Eye (tissue), 1 donor: Measurements from ENCODE around the gene ZBTB20.

Source experiments
- DNase-seq: peaks from one replicate; pipeline ENCODE4 v3.0.0-alpha.2; 2015

Gene ZBTB20

GRCh38 chr3:114563720-114564119, 583.4 kb downstream of the ZBTB20 start:
- no peak for DNase-seq

GRCh38 chr3:114562557-114562956, 584.5 kb downstream of the ZBTB20 start:
- DNase-seq, result no peak

- DNase-seq, result no peak
Observed at GRCh38 chr3:114558271-114558670, 588.8 kb downstream of the ZBTB20 start.

- no peak for DNase-seq
Observed at GRCh38 chr3:114557791-114558190, 589.3 kb downstream of the ZBTB20 start.

GRCh38 chr3:114556657-114557213, 590.4 kb downstream of the ZBTB20 start:
- DNase-seq, result no peak

GRCh38 chr3:114554731-114555130, 592.4 kb downstream of the ZBTB20 start:
- no peak for DNase-seq

GRCh38 chr3:114553949-114554593, 593.0 kb downstream of the ZBTB20 start:
- DNase-seq, result no peak

GRCh38 chr3:114552527-114552812, 594.6 kb downstream of the ZBTB20 start:
- no peak for DNase-seq

- no peak for DNase-seq
Observed at GRCh38 chr3:114551770-114552526, 595.1 kb downstream of the ZBTB20 start.

- no peak for DNase-seq
Observed at GRCh38 chr3:114550165-114550564, 596.9 kb downstream of the ZBTB20 start.

GRCh38 chr3:114545193-114545592, 601.9 kb downstream of the ZBTB20 start:
- DNase-seq, result no peak

GRCh38 chr3:114542359-114542758, 604.7 kb downstream of the ZBTB20 start:
- no peak for DNase-seq

GRCh38 chr3:114539525-114539924, 607.6 kb downstream of the ZBTB20 start:
- no peak for DNase-seq

- DNase-seq, result no peak
Observed at GRCh38 chr3:114538211-114538610, 608.9 kb downstream of the ZBTB20 start.

GRCh38 chr3:114528517-114528916, 618.6 kb downstream of the ZBTB20 start:
- DNase-seq, result no peak

- no peak for DNase-seq
Observed at GRCh38 chr3:114527036-114527644, 619.9 kb downstream of the ZBTB20 start.

GRCh38 chr3:114525278-114525677, 621.8 kb downstream of the ZBTB20 start:
- DNase-seq, result no peak

GRCh38 chr3:114519415-114519814, 627.7 kb downstream of the ZBTB20 start:
- DNase-seq, result peak; percentile 67

GRCh38 chr3:114518206-114518808, 628.8 kb downstream of the ZBTB20 start:
- no peak for DNase-seq

GRCh38 chr3:114510201-114510600, 636.9 kb downstream of the ZBTB20 start:
- no peak for DNase-seq

- DNase-seq, result no peak
Observed at GRCh38 chr3:114509756-114510155, 637.3 kb downstream of the ZBTB20 start.

- DNase-seq, result no peak
Observed at GRCh38 chr3:114508976-114509375, 638.1 kb downstream of the ZBTB20 start.

GRCh38 chr3:114508208-114508607, 638.9 kb downstream of the ZBTB20 start:
- no peak for DNase-seq
